ENCODE data around the gene CD164.

GRCh38 chr6:109325400-109325801, 56.9 kb downstream of the CD164 start:
- TF ChIP-seq POLR2A (IDR thresholded peaks at IDR 0.05; ENCODE audit: extremely low read depth, insufficient read length) (no peak), CTCF (IDR thresholded peaks at IDR 0.05; ENCODE audit: low read depth, low read length) (no peak)
